ENCODE results near the gene ZC4H2.
"Not testable (repeated sequence)": the region's sequence is repeated elsewhere in the genome, so short reads cannot be mapped to it uniquely, and the experiment has no call there.

GRCh38 chrX:64878709-64879108 is 97.5 kb downstream of the ZC4H2 start:
- not testable (repeated sequence) for TF ChIP-seq ZNF274 (IDR thresholded peaks at IDR 0.05; ENCODE audit: low read depth, low read length); YY1 (IDR thresholded peaks at IDR 0.05; ENCODE audit: insufficient read depth, insufficient read length); SUZ12 (IDR thresholded peaks at IDR 0.05; ENCODE audit: extremely low read depth, insufficient read depth, insufficient read length)

Data from NT2/D1 (cell line).